PC-9 (cell line): ENCODE results near the gene ELMO3. TPM values are rescaled to one million over a fixed set of nuclear protein-coding genes. Genes with fewer than 3 reads are reported as not detected.

Experiments used
- BruUV-seq: library from RNA; stranded (reverse); fragments of 400-500 nt; replicated peaks from 2 replicates; lab custom pipeline; 2021; lab: Mats Ljungman, UMichigan
- CTCF ChIA-PET: fragments of 300-600 bp; sonication (Branson Sonifier 250); formaldehyde crosslinking; loops from one replicate; lab custom pipeline; 2022; ENCODE audit warnings: antibody characterized with exemption; lab: Charles Lee
- POLR2A ChIA-PET: fragments of 300-600 bp; sonication (Branson Sonifier 250); formaldehyde crosslinking; loops from one replicate; lab custom pipeline; 2022; ENCODE audit warnings: antibody characterized with exemption; ENCODE audit not compliant: unreplicated experiment; lab: Charles Lee
- DNase-seq, 2 experiments: peaks; one replicate each; pipeline versions ENCODE4 v3.0.0 to v3.0.0-alpha.2; 2015 to 2022; ENCODE audit warnings: mixed read lengths in 1 of 2
- H2AFZ ChIP-seq: fragments of 200-600 bp; sonication (generic); 2 replicates; pipeline ENCODE4 v1.8.1; 2017; ENCODE audit warnings: antibody characterized with exemption
- H3F3A ChIP-seq: fragments of 200-600 bp; sonication (generic); 2 replicates; pipeline ENCODE4 v1.8.1; 2017; ENCODE audit warnings: antibody characterized with exemption, mild to moderate bottlenecking, low read depth; ENCODE audit not compliant: insufficient read depth
- H3K27ac ChIP-seq: fragments of 200-600 bp; sonication (generic); 2 replicates; pipeline ENCODE4 v1.6.1; 2016; ENCODE audit warnings: mixed run types
- H3K27me3 ChIP-seq: fragments of 200-600 bp; sonication (generic); 2 replicates; pipeline ENCODE4 v1.6.1; 2016; ENCODE audit warnings: low read depth, mixed run types; ENCODE audit not compliant: insufficient read depth
- H3K36me3 ChIP-seq: fragments of 200-600 bp; sonication (generic); 2 replicates; pipeline ENCODE4 v1.6.1; 2016; ENCODE audit warnings: low read depth, mixed run types
- H3K4me1 ChIP-seq: fragments of 200-600 bp; sonication (generic); replicated peaks from 2 replicates; pipeline ENCODE4 v1.6.1; 2016; ENCODE audit warnings: mixed run types; ENCODE audit not compliant: insufficient read depth
- H3K4me2 ChIP-seq: fragments of 200-600 bp; sonication (generic); 2 replicates; pipeline ENCODE4 v1.6.1; 2017; ENCODE audit warnings: mixed run types
- H3K4me3 ChIP-seq: fragments of 200-600 bp; sonication (generic); 2 replicates; pipeline ENCODE4 v1.6.1; 2016; ENCODE audit warnings: mixed run types
- H3K79me2 ChIP-seq: fragments of 200-600 bp; sonication (generic); 2 replicates; pipeline ENCODE4 v1.6.1; 2017; ENCODE audit warnings: low read depth, mixed run types
- H3K9me2 ChIP-seq: fragments of 200-600 bp; sonication (generic); 2 replicates; pipeline ENCODE4 v1.8.1; 2017; ENCODE audit warnings: mild to moderate bottlenecking; ENCODE audit not compliant: insufficient read depth
- H3K9me3 ChIP-seq: fragments of 200-600 bp; sonication (generic); 2 replicates; pipeline ENCODE4 v1.8.1; 2016; ENCODE audit warnings: low read depth; ENCODE audit not compliant: insufficient read depth
- H4K20me1 ChIP-seq: fragments of 200-600 bp; sonication (generic); 2 replicates; pipeline ENCODE4 v1.8.1; 2017; ENCODE audit not compliant: insufficient read depth
- CTCF ChIP-seq: fragments of 200-600 bp; sonication (generic); conservative IDR thresholded peaks from 2 replicates; pipeline ENCODE4 v1.6.1; 2017; ENCODE audit warnings: mixed run types, antibody characterized with exemption, mild to moderate bottlenecking, moderate library complexity
- EZH2 ChIP-seq: fragments of 200-600 bp; sonication (generic); IDR thresholded peaks from 2 replicates; pipeline ENCODE4 v1.8.0; 2017; ENCODE audit warnings: antibody characterized with exemption, low read depth
- intact Hi-C: fragments of 100-400 bp; cut with micrococcal nuclease; formaldehyde crosslinking; loops from one replicate; pipeline ENCODE4 v1.10.0; 2022; ENCODE audit not compliant: unreplicated experiment
- total RNA-seq: library from RNA; stranded (reverse); gene quantifications from 2 replicates; pipeline ENCODE4 v1.2.3, GENCODE V29; 2021

ELMO3 gene
- total RNA-seq, 1 experiment from 2014 or later, result 32.4 TPM

GRCh38 chr16:67240506-67240905, 41.6 kb downstream of the ELMO3 start:
- CTCF ChIA-PET, result interaction anchor here (0.6 to 1.2 kb wide), 2 partner anchors 98 to 188 kb away, joined by 3 to 4 read pairs; no protein-coding TSS in a partner anchor
- Histone ChIP-seq H3F3A (peaks cover 83% of the 10 kb centered on the region), H3K9me2 (no peaks in the 10 kb centered on the region), H3K79me2 (peaks cover 57% of the 10 kb centered on the region), H4K20me1 (no peaks in the 10 kb centered on the region), H3K27ac (peak overlapping the region; percentile 84), H3K4me1 (peaks cover 60% of the 10 kb centered on the region), H3K4me2 (peak overlapping the region; percentile 65), H3K4me3 (no peak overlapping the region), H3K27me3 (no peaks in the 10 kb centered on the region), H3K9me3 (no peaks in the 10 kb centered on the region), H3K36me3 (peaks cover 11% of the 10 kb centered on the region; the same call in 1 of the 2 replicates), H2AFZ (no peak overlapping the region)
- no peak for TF ChIP-seq CTCF
- no TSS peak for BruUV-seq
- intact Hi-C loops, result loop anchor here (10.0 kb wide), 1 partner anchor 994 kb away; the partner anchor contains the start of gene ESRP2
- no peak for DNase-seq
- POLR2A ChIA-PET, result interaction anchor here (0.6 kb wide), 2 partner anchors 27 to 70 kb away, joined by 5 to 12 read pairs; no protein-coding TSS in a partner anchor

- POLR2A ChIA-PET, result interaction anchor here (0.6 to 0.8 kb wide), 5 partner anchors 28 to 321 kb away, joined by 3 to 12 read pairs (median 4); partner anchors contain the start of genes CTCF, FBXL8 and TRADD
- H4K20me1 ChIP-seq, result no peaks in the 10 kb centered on the region
- no TSS peak for BruUV-seq
- H3K4me3 ChIP-seq, result peak overlapping the region; percentile 13; the same call in 1 of the 2 replicates
- peak; percentile 84 to 90 for DNase-seq
- TF ChIP-seq EZH2 (no peak), CTCF (no peak)
- H3K9me3 ChIP-seq, result no peaks in the 10 kb centered on the region
- intact Hi-C loops, result loop anchor here (1.0 to 10.0 kb wide), 2 partner anchors 14 to 994 kb away; partner anchors contain the start of genes ESRP2 and TMEM208
- H2AFZ ChIP-seq, result no peak overlapping the region
- peaks cover 57% of the 10 kb centered on the region for H3K79me2 ChIP-seq
- H3K27ac ChIP-seq, result peak overlapping the region; percentile 84
- H3K36me3 ChIP-seq, result peaks cover 7% of the 10 kb centered on the region; the same call in 1 of the 2 replicates
- H3K9me2 ChIP-seq, result no peaks in the 10 kb centered on the region
- peaks cover 64% of the 10 kb centered on the region for H3K4me1 ChIP-seq
- peaks cover 83% of the 10 kb centered on the region for H3F3A ChIP-seq
- H3K27me3 ChIP-seq, result no peaks in the 10 kb centered on the region
- CTCF ChIA-PET, result interaction anchor here (0.6 to 1.2 kb wide), 2 partner anchors 97 to 188 kb away, joined by 3 to 4 read pairs; no protein-coding TSS in a partner anchor
- peak overlapping the region; percentile 65 for H3K4me2 ChIP-seq
These were observed 42.3 kb downstream of the ELMO3 start for GRCh38 chr16:67241008-67241900.

GRCh38 chr16:67242138-67242730, 43.3 kb downstream of the ELMO3 start:
- Histone ChIP-seq H3K79me2 (peaks cover 57% of the 10 kb centered on the region), H3K4me2 (peak overlapping the region; percentile 49), H3F3A (peaks cover 90% of the 10 kb centered on the region), H3K9me2 (no peaks in the 10 kb centered on the region), H3K4me3 (no peak overlapping the region; the same call in 1 of the 2 replicates), H3K36me3 (peaks cover 2% of the 10 kb centered on the region; the same call in 1 of the 2 replicates), H3K27me3 (no peaks in the 10 kb centered on the region), H4K20me1 (no peaks in the 10 kb centered on the region), H3K27ac (peak overlapping the region; percentile 84), H2AFZ (no peak overlapping the region), H3K4me1 (peaks cover 64% of the 10 kb centered on the region), H3K9me3 (no peaks in the 10 kb centered on the region)
- intact Hi-C loops, result loop anchor here (10.0 kb wide), 1 partner anchor 993 kb away; the partner anchor contains the start of gene ESRP2
- ChIA-PET POLR2A (interaction anchor here (0.7 to 0.8 kb wide), 2 partner anchors 40 to 82 kb away, joined by 4 read pairs; partner anchors contain the start of genes FBXL8 and TRADD), CTCF (no interaction called here)
- no peak for DNase-seq
- TF ChIP-seq EZH2, result no peak
- no peak for TF ChIP-seq CTCF
- BruUV-seq, result no TSS peak
